HG02610 (cell line): ENCODE data around the gene SDCCAG8.

ENCODE experiments used
- ATAC-seq: cut with Tn5 transposase; IDR thresholded peaks from one replicate; pipeline ENCODE4 v1.9.1; 2021; ENCODE audit warnings: mild to moderate bottlenecking, moderate library complexity; ENCODE audit not compliant: unreplicated experiment

Gene SDCCAG8

GRCh38 chr1:243477731-243478290 is 222.0 kb downstream of the SDCCAG8 start:
- ATAC-seq: no peak

GRCh38 chr1:243481101-243481500 is 225.3 kb downstream of the SDCCAG8 start:
- ATAC-seq: no peak

- ATAC-seq: no peak
Observed at GRCh38 chr1:243482141-243483022, 226.5 kb downstream of the SDCCAG8 start.

GRCh38 chr1:243483071-243483771 is 227.4 kb downstream of the SDCCAG8 start:
- no peak for ATAC-seq

GRCh38 chr1:243483952-243484351 is 228.1 kb downstream of the SDCCAG8 start:
- ATAC-seq: no peak

GRCh38 chr1:243487036-243487648 is 231.3 kb downstream of the SDCCAG8 start:
- ATAC-seq: no peak

GRCh38 chr1:243487649-243488227 is 231.9 kb downstream of the SDCCAG8 start:
- no peak for ATAC-seq

- no peak for ATAC-seq
Observed at GRCh38 chr1:243488459-243489157, 232.8 kb downstream of the SDCCAG8 start.

- no peak for ATAC-seq
Observed at GRCh38 chr1:243489158-243489527, 233.3 kb downstream of the SDCCAG8 start.

GRCh38 chr1:243489681-243490546 is 234.1 kb downstream of the SDCCAG8 start:
- no peak for ATAC-seq

- no peak for ATAC-seq
Observed at GRCh38 chr1:243490748-243491686, 235.2 kb downstream of the SDCCAG8 start.

- no peak for ATAC-seq
Observed at GRCh38 chr1:243493156-243494129, 237.6 kb downstream of the SDCCAG8 start.

- ATAC-seq: no peak
Observed at GRCh38 chr1:243494741-243495431, 239.0 kb downstream of the SDCCAG8 start.

- no peak for ATAC-seq
Observed at GRCh38 chr1:243495442-243496186, 239.8 kb downstream of the SDCCAG8 start.

GRCh38 chr1:243496187-243496646 is 240.4 kb downstream of the SDCCAG8 start:
- no peak for ATAC-seq

GRCh38 chr1:243496806-243497205 is 241.0 kb downstream of the SDCCAG8 start:
- ATAC-seq: no peak
